H1 (cell line): ENCODE measurements around the gene DCP1A. TPM values are rescaled to one million over a fixed set of nuclear protein-coding genes. Genes with fewer than 3 reads are reported as not detected.
A peak's percentile ranks its signal among the peaks of the same experiment; 100 is the strongest.

Experiments
- CTCF ChIA-PET: fragments of 300-600 bp; sonication (Branson Sonifier 250); formaldehyde crosslinking; loops from one replicate; lab custom pipeline; 2021; ENCODE audit not compliant: partially characterized antibody; lab: Charles Lee
- POLR2A ChIA-PET: fragments of 300-600 bp; sonication (Branson Sonifier 250); formaldehyde crosslinking; loops from one replicate; lab custom pipeline; 2021; ENCODE audit warnings: inconsistent platforms; ENCODE audit not compliant: partially characterized antibody; lab: Charles Lee
- DNase-seq, 2 experiments: peaks; one replicate each; pipeline versions ENCODE4 v3.0.0 to v3.0.0-alpha.2; 2010 to 2022; ENCODE audit warnings: low spot score in 2 of 2, low read depth in 1 of 2, mixed read lengths in 1 of 2
- FAIRE-seq: peaks from 2 replicates; lab custom pipeline; 2011; peaks lifted over from hg19 to GRCh38; lab: Jason Lieb, UNC
- H2AFZ ChIP-seq: 2 replicates; pipeline ENCODE4 v1.8.1; 2012; ENCODE audit warnings: low read length, inconsistent platforms
- H2AK5ac ChIP-seq: 2 replicates; pipeline ENCODE4 v1.6.1; 2013; ENCODE audit warnings: low read depth, low read length
- H2BK120ac ChIP-seq: replicated peaks from 2 replicates; pipeline ENCODE3; 2013; ENCODE audit warnings: low read depth, low read length, inconsistent platforms
- H2BK12ac ChIP-seq: 2 replicates; pipeline ENCODE4 v1.6.1; 2013; ENCODE audit warnings: low read depth, low read length
- H2BK15ac ChIP-seq: 2 replicates; pipeline ENCODE4 v1.6.1; 2013; ENCODE audit warnings: low read length
- H2BK20ac ChIP-seq: 2 replicates; pipeline ENCODE4 v1.6.1; 2013; ENCODE audit warnings: low read length
- H2BK5ac ChIP-seq: 2 replicates; pipeline ENCODE4 v1.6.1; 2013; ENCODE audit warnings: low read depth, low read length
- H3K14ac ChIP-seq: 2 replicates; pipeline ENCODE4 v1.6.1; 2013; ENCODE audit warnings: inconsistent platforms; ENCODE audit not compliant: insufficient read length
- H3K18ac ChIP-seq: 2 replicates; pipeline ENCODE4 v1.6.1; 2013; ENCODE audit warnings: low read length; ENCODE audit errors: extremely low read depth
- H3K23ac ChIP-seq: 2 replicates; pipeline ENCODE4 v1.6.1; 2013; ENCODE audit warnings: inconsistent platforms; ENCODE audit not compliant: insufficient read length
- H3K23me2 ChIP-seq: 2 replicates; pipeline ENCODE4 v1.6.1; 2013; ENCODE audit warnings: low read depth, low read length
- H3K27ac ChIP-seq: 2 replicates; pipeline ENCODE4 v1.6.1; 2011; ENCODE audit warnings: low read depth, low read length, inconsistent platforms
- H3K27me3 ChIP-seq, 4 experiments: replicated peaks in 1 of 4; 1 replicate in 1 of 4; 2 replicates in 3 of 4; pipeline versions ENCODE4 v1.6.1 to v1.8.1; 2011 to 2013; ENCODE audit warnings: low read length in 3 of 4, mild to moderate bottlenecking in 3 of 4, inconsistent platforms in 2 of 4, mixed read lengths in 2 of 4, moderate library complexity in 1 of 4; ENCODE audit not compliant: control insufficient read depth in 3 of 4, insufficient read depth in 3 of 4; ENCODE audit errors: extremely low read depth in 1 of 4
- H3K36me3 ChIP-seq, 4 experiments: 2 replicates each; pipeline versions ENCODE4 v1.6.1 to v1.8.1; 2011 to 2013; ENCODE audit warnings: mild to moderate bottlenecking in 4 of 4, low read length in 3 of 4, moderate library complexity in 2 of 4, control low read depth in 1 of 4, inconsistent platforms in 1 of 4; ENCODE audit not compliant: insufficient read depth in 4 of 4, control insufficient read depth in 2 of 4
- H3K4ac ChIP-seq: replicated peaks from 2 replicates; pipeline ENCODE3; 2013; ENCODE audit warnings: low read length, low read depth, mixed read lengths, inconsistent platforms; ENCODE audit not compliant: insufficient read length
- H3K4me1 ChIP-seq, 4 experiments: replicated peaks in 1 of 4; 1 replicate in 1 of 4; 2 replicates in 3 of 4; pipeline versions ENCODE4 v1.6.1 to v1.8.1; 2011 to 2013; ENCODE audit warnings: low read length in 3 of 4, inconsistent platforms in 2 of 4, mixed read lengths in 1 of 4; ENCODE audit not compliant: insufficient read depth in 4 of 4, control insufficient read depth in 3 of 4
- H3K4me2 ChIP-seq, 2 experiments: 2 replicates each; pipeline versions ENCODE4 v1.6.1 to v1.8.1; 2011 to 2013; ENCODE audit warnings: low read depth in 2 of 2, low read length in 2 of 2, control low read depth in 1 of 2, inconsistent platforms in 1 of 2, mild to moderate bottlenecking in 1 of 2; ENCODE audit not compliant: insufficient read depth in 1 of 2
- H3K4me3 ChIP-seq, 4 experiments: fragments of 200-600, 300-600 bp in 1 of 4; sonication (generic), shearing (Covaris generic), sonication (Bioruptor Twin) in 1 of 4; 2 replicates each; pipeline versions ENCODE4 v1.5.1 to v1.8.1; 2011 to 2016; ENCODE audit warnings: low read length in 4 of 4, low read depth in 3 of 4, control low read depth in 2 of 4, inconsistent platforms in 2 of 4, mild to moderate bottlenecking in 2 of 4, mixed read lengths in 1 of 4, moderate library complexity in 1 of 4; ENCODE audit not compliant: insufficient read depth in 2 of 4; ENCODE audit errors: extremely low read depth in 1 of 4
- H3K56ac ChIP-seq: replicated peaks from 2 replicates; pipeline ENCODE3; 2013; ENCODE audit warnings: low read depth, mild to moderate bottlenecking, mixed read lengths, low read length, inconsistent platforms; ENCODE audit not compliant: insufficient read length
- H3K79me1 ChIP-seq: 2 replicates; pipeline ENCODE4 v1.6.1; 2013; ENCODE audit warnings: low read depth, low read length, control low read depth
- H3K79me2 ChIP-seq, 2 experiments: 2 replicates each; pipeline versions ENCODE4 v1.6.1 to v1.8.1; 2012 to 2013; ENCODE audit warnings: low read length in 2 of 2, mild to moderate bottlenecking in 2 of 2, inconsistent platforms in 1 of 2; ENCODE audit not compliant: insufficient read depth in 2 of 2, control insufficient read depth in 1 of 2
- H3K9ac ChIP-seq, 4 experiments: replicated peaks in 1 of 4; 1 replicate in 1 of 4; 2 replicates in 3 of 4; pipeline versions ENCODE4 v1.6.1 to v1.8.1; 2011 to 2013; ENCODE audit warnings: low read depth in 3 of 4, low read length in 3 of 4, control low read depth in 2 of 4, mild to moderate bottlenecking in 2 of 4, moderate library complexity in 2 of 4, inconsistent platforms in 1 of 4; ENCODE audit errors: extremely low read depth in 1 of 4
- H3K9me3 ChIP-seq, 2 experiments: 2 replicates each; pipeline versions ENCODE4 v1.6.1 to v1.8.1; 2012 to 2013; ENCODE audit warnings: mild to moderate bottlenecking in 2 of 2, moderate library complexity in 2 of 2, control low read depth in 1 of 2, inconsistent platforms in 1 of 2, low read depth in 1 of 2, low read length in 1 of 2, mixed read lengths in 1 of 2; ENCODE audit not compliant: insufficient read depth in 2 of 2
- H4K20me1 ChIP-seq, 2 experiments: replicated peaks in 1 of 2; 2 replicates each; pipeline versions ENCODE3 to v1.8.1; 2011 to 2013; ENCODE audit warnings: inconsistent platforms in 2 of 2, low read length in 2 of 2, mild to moderate bottlenecking in 1 of 2; ENCODE audit not compliant: insufficient read depth in 2 of 2, control insufficient read depth in 1 of 2
- H4K5ac ChIP-seq: 2 replicates; pipeline ENCODE4 v1.6.1; 2013; ENCODE audit warnings: low read length, low read depth, mixed read lengths, inconsistent platforms; ENCODE audit not compliant: insufficient read length
- H4K8ac ChIP-seq: 2 replicates; pipeline ENCODE4 v1.8.0; 2013; ENCODE audit warnings: mild to moderate bottlenecking, moderate library complexity, low read length, inconsistent platforms; ENCODE audit not compliant: insufficient read depth; ENCODE audit errors: extremely low read depth
- H4K91ac ChIP-seq: replicated peaks from 2 replicates; pipeline ENCODE3; 2013; ENCODE audit warnings: low read length, mixed read lengths, inconsistent platforms; ENCODE audit not compliant: insufficient read length
- ATF3 ChIP-seq: IDR thresholded peaks from 2 replicates; pipeline ENCODE4 v1.6.1; 2011; ENCODE audit warnings: low read depth, mild to moderate bottlenecking, low read length; ENCODE audit not compliant: insufficient read depth
- WGBS, 2 experiments: shearing (Covaris generic) in 1 of 2; methylation state at CpG; one replicate each; pipeline versions ENCODE4 v1.1.6 to v1.1.7; 2013 to 2015; ENCODE audit warnings: low lambda C conversion rate in 2 of 2, mixed read lengths in 2 of 2, inconsistent platforms in 1 of 2, low coverage in 1 of 2, missing lambda C conversion rate in 1 of 2; ENCODE audit not compliant: insufficient replicate concordance in 2 of 2, insufficient coverage in 1 of 2, insufficient read length in 1 of 2; ENCODE audit errors: extremely low coverage in 1 of 2, missing lambda C conversion rate in 1 of 2; 5-methylcytosine and 5-hydroxymethylcytosine counted together
- polyA plus RNA-seq, 7 experiments: library from polyadenylated mRNA; depleted of rRNA in 3 of 7; stranded (reverse) in 5 of 7; unstranded in 2 of 7; fragments of >200 nt in 5 of 7; fragments of 200-250 nt in 2 of 7; gene quantifications; 1 replicate in 5 of 7; 2 replicates in 1 of 7; 4 replicates in 1 of 7; pipeline versions ENCODE4 v1.2.1 to v1.2.3, GENCODE V29; 2011 to 2013; ENCODE audit warnings: missing spikeins in 2 of 7, mixed read lengths in 2 of 7
- total RNA-seq: library from RNA; stranded (reverse); fragmentation: NEBNext Ultra II Directional; extraction: Animal tissue kit (Norgen Biotek cat#: 25700); gene quantifications from 2 replicates; pipeline ENCODE4 v1.2.1, GENCODE V29; 2021

Gene DCP1A
- total and polyA plus RNA-seq, 2 of the 8 experiments (the other 6 are each of a cell fraction or from before 2014, with no cell fraction given): 13.2 to 15.9 TPM

DNA sequence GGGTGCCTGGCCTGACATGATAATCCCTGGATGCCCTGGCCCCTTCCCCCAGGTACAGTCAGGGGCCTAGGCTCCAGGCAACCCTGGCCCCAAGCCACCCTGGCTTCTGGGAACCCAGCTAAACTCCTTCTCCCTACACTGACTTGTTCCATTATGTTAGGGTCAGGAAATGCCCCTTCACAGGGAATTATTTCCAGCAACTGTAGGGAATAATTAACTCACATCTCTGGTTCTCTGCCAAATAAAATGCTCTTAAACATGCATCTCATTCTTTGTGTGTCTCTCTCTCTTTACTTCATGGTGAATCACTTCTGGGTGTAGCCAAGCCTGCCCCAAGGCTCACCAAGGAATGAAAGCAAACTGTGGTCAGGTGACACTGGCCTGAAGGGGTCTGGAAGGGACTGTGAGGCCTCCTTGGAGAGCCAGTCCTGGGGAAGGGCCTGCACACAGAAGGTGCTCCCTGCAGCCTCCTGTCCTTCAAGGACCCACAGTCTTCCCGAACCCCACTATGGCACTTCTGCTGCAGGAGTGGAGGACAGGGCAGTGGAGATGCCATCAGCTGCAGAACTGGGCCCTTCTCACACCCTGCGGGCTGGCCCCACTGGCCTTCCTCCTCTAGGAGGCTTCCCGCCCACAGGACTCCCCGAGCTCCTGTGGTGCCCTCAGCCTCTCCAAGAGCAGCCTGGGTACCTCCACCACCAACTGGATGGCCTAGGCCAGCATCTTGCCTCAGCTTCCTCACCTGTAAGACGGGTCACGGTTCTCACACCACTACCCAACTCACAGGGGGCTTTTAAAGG is 109.1 kb downstream of the DCP1A start:
- H4K8ac ChIP-seq: peak overlapping the region; percentile 35; the same call in 1 of the 2 replicates
- H3K4me2 ChIP-seq: no peak overlapping the region
- POLR2A ChIA-PET: interaction anchor here (5.5 to 28.5 kb wide), 2 partner anchors 12 to 15 kb away, joined by 32 to 449 read pairs; partner anchors contain the start of gene TKT
- no peak overlapping the region for H2BK120ac ChIP-seq
- H4K5ac ChIP-seq: no peak overlapping the region
- no peak overlapping the region for H3K9ac ChIP-seq
- H3K27ac ChIP-seq: no peak overlapping the region
- H2AFZ ChIP-seq: no peak overlapping the region
- H3K4ac ChIP-seq: no peak overlapping the region
- H3K79me2 ChIP-seq: peaks cover under 1 to 50% of the 10 kb centered on the region in 2 experiments; a peak in 3 of 4 replicates
- no peaks in the 10 kb centered on the region for H3K23me2 ChIP-seq
- no peak overlapping the region for H3K23ac ChIP-seq
- no peak overlapping the region for H3K18ac ChIP-seq
- peaks cover 29 to 57% of the 10 kb centered on the region in 2 experiments for H4K20me1 ChIP-seq
- H3K14ac ChIP-seq: no peak overlapping the region
- WGBS, 2 experiments: 95% methylated on average over 6 of the region's 6 CpGs; no CpG with 5 or more reads in 1 of the 2 experiments
- no peak overlapping the region for H2BK15ac ChIP-seq
- H3K4me1 ChIP-seq: peaks cover 1 to 10% (median 4%) of the 10 kb centered on the region in 4 experiments
- FAIRE-seq (no peak), DNase-seq (no peak)
- no peak overlapping the region for H3K56ac ChIP-seq
- CTCF ChIA-PET: interaction anchor here (1.9 to 9.0 kb wide), 2 partner anchors 10 to 16 kb away, joined by 9 to 68 read pairs; no protein-coding TSS in a partner anchor
- H3K4me3 ChIP-seq: no peak overlapping the region
- H3K9me3 ChIP-seq: no peaks in the 10 kb centered on the region
- H2BK20ac ChIP-seq: no peak overlapping the region
- H2BK12ac ChIP-seq: no peak overlapping the region
- H4K91ac ChIP-seq: no peak overlapping the region
- H3K36me3 ChIP-seq: peaks cover 53 to 82% (median 77%) of the 10 kb centered on the region in 4 experiments
- no peaks in the 10 kb centered on the region for H3K27me3 ChIP-seq
- H2BK5ac ChIP-seq: peak overlapping the region; percentile 56; the same call in 1 of the 2 replicates
- H3K79me1 ChIP-seq: peaks cover 25% of the 10 kb centered on the region
- no peak overlapping the region for H2AK5ac ChIP-seq
- TF ChIP-seq ATF3: no peak
